Astrocyte of the cerebellum (primary cell): ENCODE measurements around the gene KRT86.
"Not testable (repeated sequence)": the region's sequence is repeated elsewhere in the genome, so short reads cannot be mapped to it uniquely, and the experiment has no call there.

Experiments
- DNase-seq: peaks from one replicate; pipeline ENCODE4 v3.0.0-alpha.2; 2011; ENCODE audit warnings: low read depth
- H3K4me3 ChIP-seq: 2 replicates; pipeline ENCODE4 v1.5.1; 2011; ENCODE audit warnings: mild to moderate bottlenecking, low read depth, low read length, moderate library complexity
- in situ Hi-C: cut with HindIII; loops from 2 replicates; pipeline ENCODE4 v1.10.0; 2017; ENCODE audit warnings: low sequenced_read_pairs
- TF ChIP-seq, protein P1 (sequence below): IDR thresholded peaks from 2 replicates; pipeline ENCODE4 v1.5.1; 2012; ENCODE audit warnings: low read length, low read depth, moderate library complexity, mild to moderate bottlenecking; ENCODE audit errors: missing control alignments

Gene KRT86

GRCh38 chr12:52341066-52341580, 66.7 kb downstream of the KRT86 start:
- in situ Hi-C loops: no loop called here

DNA sequence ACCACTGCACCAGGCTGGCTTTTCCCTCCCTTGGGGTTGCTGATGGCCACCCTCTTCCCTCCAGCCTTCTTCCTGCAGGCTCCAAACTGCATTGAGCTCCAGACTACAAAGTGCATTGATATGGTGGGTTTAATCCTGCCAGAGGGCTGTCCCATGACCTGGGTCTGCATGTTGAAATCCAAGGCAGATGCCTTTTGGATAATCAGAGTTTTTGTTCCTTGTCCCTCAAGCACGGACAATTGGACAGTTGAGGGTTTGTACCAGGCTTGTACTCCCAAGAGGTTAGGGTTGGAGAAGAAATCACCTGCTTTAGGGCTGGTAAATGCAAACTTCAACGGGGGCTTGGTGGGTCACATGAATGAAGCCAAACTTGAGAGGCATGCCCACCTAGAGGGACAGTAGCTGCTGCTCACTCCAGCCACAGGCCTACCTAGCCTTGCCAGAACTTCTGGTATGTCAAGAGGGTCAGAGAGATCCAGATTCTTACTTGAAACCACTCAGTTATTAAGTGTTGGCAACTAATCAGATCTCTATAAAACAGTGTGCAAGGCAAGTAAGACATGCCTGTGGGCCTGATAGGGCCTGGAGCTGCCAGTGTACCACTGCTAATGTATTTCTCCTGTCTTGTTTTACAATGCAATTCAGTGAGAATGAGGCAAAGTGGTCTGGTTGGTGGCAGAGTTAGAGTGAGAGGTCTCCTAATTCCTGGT, 68.5 kb downstream of the KRT86 start:
- in situ Hi-C loops: no loop called here
- TF ChIP-seq, protein P1, sequence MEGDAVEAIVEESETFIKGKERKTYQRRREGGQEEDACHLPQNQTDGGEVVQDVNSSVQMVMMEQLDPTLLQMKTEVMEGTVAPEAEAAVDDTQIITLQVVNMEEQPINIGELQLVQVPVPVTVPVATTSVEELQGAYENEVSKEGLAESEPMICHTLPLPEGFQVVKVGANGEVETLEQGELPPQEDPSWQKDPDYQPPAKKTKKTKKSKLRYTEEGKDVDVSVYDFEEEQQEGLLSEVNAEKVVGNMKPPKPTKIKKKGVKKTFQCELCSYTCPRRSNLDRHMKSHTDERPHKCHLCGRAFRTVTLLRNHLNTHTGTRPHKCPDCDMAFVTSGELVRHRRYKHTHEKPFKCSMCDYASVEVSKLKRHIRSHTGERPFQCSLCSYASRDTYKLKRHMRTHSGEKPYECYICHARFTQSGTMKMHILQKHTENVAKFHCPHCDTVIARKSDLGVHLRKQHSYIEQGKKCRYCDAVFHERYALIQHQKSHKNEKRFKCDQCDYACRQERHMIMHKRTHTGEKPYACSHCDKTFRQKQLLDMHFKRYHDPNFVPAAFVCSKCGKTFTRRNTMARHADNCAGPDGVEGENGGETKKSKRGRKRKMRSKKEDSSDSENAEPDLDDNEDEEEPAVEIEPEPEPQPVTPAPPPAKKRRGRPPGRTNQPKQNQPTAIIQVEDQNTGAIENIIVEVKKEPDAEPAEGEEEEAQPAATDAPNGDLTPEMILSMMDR: no peak
- no peak for DNase-seq
- no peak overlapping the region for H3K4me3 ChIP-seq

More at GRCh38 chr12:52341066-52341580, 66.7 kb downstream of the KRT86 start:
- H3K4me3 ChIP-seq: no peak overlapping the region
- no peak for DNase-seq
- TF ChIP-seq, protein P1: no peak

GRCh38 chr12:52343550-52343949, 69.1 kb downstream of the KRT86 start:
- TF ChIP-seq, protein P1: no peak
- in situ Hi-C loops: no loop called here

GRCh38 chr12:52344111-52344510, 69.7 kb downstream of the KRT86 start:
- in situ Hi-C loops: no loop called here
- DNase-seq: no peak
- TF ChIP-seq, protein P1: no peak
- no peak overlapping the region for H3K4me3 ChIP-seq

More at GRCh38 chr12:52343550-52343949, 69.1 kb downstream of the KRT86 start:
- no peak overlapping the region for H3K4me3 ChIP-seq
- no peak for DNase-seq

GRCh38 chr12:52345041-52345440, 70.6 kb downstream of the KRT86 start:
- in situ Hi-C loops, H3K4me3 ChIP-seq, DNase-seq: not testable (repeated sequence)

DNA sequence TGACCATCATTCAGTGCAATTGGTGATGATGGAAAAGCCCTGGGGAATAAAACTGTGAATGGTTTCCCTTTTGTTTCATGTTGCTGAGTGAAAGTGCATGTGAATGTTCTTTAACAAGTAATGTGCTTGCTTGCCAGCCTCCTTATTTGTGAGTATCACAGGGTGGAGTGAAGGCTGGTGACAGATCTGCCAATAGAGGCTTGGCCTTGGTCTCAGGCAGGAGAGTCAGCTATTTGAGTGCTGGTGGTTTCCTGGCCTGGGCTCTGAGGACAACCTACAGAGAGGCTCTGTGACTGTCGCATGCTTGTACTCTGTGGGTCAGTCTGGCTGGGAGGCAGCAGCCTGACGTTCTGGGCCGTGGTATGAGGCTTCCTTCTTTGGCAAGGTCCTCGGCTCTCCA, 72.1 kb downstream of the KRT86 start:
- in situ Hi-C loops: no loop called here
- no peak overlapping the region for H3K4me3 ChIP-seq
- TF ChIP-seq, protein P1: no peak
- no peak for DNase-seq

DNA sequence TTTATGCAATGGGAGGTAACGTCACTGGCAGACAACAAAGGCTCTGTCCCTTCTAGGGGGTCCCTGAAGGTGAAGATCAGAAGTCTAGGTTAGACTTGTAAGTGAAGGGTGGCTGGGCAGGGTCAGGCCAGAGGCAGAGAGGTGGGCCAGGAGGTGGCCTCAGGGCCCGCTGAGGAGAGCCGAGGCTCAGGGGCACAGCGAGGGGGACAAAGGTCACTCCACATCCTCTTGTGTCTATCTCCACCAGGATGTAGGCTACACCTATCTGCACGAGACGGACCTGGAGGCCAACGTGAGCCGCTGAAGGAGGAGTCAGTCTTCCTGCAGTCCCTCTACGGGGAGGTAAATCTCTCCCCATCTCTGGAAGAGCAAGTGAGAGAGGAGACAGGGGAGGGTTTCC, 72.6 kb downstream of the KRT86 start:
- in situ Hi-C loops: no loop called here
- H3K4me3 ChIP-seq: no peak overlapping the region
- no peak for DNase-seq
- TF ChIP-seq, protein P1: no peak
